Thymus (tissue), 11 donors: ENCODE data around the gene TP63. TPM values are rescaled to one million over a fixed set of nuclear protein-coding genes. Genes with fewer than 3 reads are reported as not detected.

Experiments used
- DNase-seq, 9 donors: peaks; one replicate each; pipeline ENCODE4 v3.0.0-alpha.2; 2013; ENCODE audit warnings: low spot score in 9 of 9, low read depth in 6 of 9, missing footprints in 1 of 9
- H3K27ac ChIP-seq, 2 donors: one replicate each; pipeline ENCODE4 v1.5.1; 2013; ENCODE audit warnings: control low read depth in 1 of 2, low read depth in 1 of 2, low read length in 1 of 2, mild to moderate bottlenecking in 1 of 2, moderate library complexity in 1 of 2
- H3K27me3 ChIP-seq, 2 donors: one replicate each; pipeline ENCODE4 v1.5.1; 2013; ENCODE audit warnings: low read length in 1 of 2; ENCODE audit not compliant: control insufficient read depth in 2 of 2, insufficient read depth in 1 of 2
- H3K36me3 ChIP-seq, 2 donors: one replicate each; pipeline ENCODE4 v1.5.1; 2013; ENCODE audit warnings: low read length in 1 of 2, mild to moderate bottlenecking in 1 of 2, moderate library complexity in 1 of 2; ENCODE audit not compliant: control insufficient read depth in 2 of 2, insufficient read depth in 2 of 2
- H3K4me1 ChIP-seq, 2 donors: one replicate each; pipeline ENCODE4 v1.5.1; 2013; ENCODE audit warnings: low read length in 2 of 2; ENCODE audit not compliant: control insufficient read depth in 2 of 2, insufficient read depth in 2 of 2
- H3K4me3 ChIP-seq, 2 donors: one replicate each; pipeline ENCODE4 v1.5.1; 2013; ENCODE audit warnings: low read length in 2 of 2, control low read depth in 1 of 2, mild to moderate bottlenecking in 1 of 2
- H3K9me3 ChIP-seq, 2 donors: one replicate each; pipeline ENCODE4 v1.5.1; 2013; ENCODE audit warnings: low read length in 1 of 2, mild to moderate bottlenecking in 1 of 2; ENCODE audit not compliant: control insufficient read depth in 2 of 2, insufficient read depth in 1 of 2
- WGBS: extraction: QIAGEN DNeasy Blood & Tissue Kit; methylation state at CpG from one replicate; pipeline ENCODE4 v1.1.7; 2013; 5-methylcytosine and 5-hydroxymethylcytosine counted together
- polyA plus RNA-seq: library from polyadenylated mRNA; stranded (reverse); fragments of 200-250 nt; gene quantifications from one replicate; pipeline ENCODE4 v1.2.3, GENCODE V29; 2013
- total RNA-seq: library from RNA; stranded (reverse); fragments of 120-200 nt; gene quantifications from one replicate; pipeline ENCODE4 v1.2.4, GENCODE V29; 2013
- donor health status: healthy.

Gene TP63
- total and polyA plus RNA-seq, 2 donors = 17.3 to 47.1 TPM

DNA sequence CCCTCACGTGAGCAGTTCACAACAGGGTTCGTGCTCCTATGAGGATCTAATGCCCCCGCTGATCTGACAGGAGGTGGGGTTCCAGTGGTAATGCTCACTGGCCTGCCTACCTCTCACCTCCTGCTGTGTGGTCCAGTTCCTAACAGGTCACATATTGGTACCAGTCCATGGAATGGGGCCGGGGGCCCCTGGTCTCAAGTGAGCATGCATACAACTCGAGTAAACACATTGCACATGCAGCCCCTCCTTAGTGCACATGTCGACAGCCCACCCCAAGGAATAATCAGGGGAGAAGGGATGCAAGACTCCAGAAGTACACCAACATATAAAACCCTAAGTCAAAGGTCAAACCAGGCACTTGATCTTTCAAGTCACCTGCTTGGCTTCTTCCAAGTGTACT, 127.0 kb downstream of the TP63 start:
- Histone ChIP-seq H3K4me3 (no peak overlapping the region), H3K27me3 (no peaks in the 10 kb centered on the region), H3K36me3 (no peaks in the 10 kb centered on the region), H3K27ac (no peak overlapping the region), H3K4me1 (no peaks in the 10 kb centered on the region), H3K9me3 (no peaks in the 10 kb centered on the region)
- 93% methylated on average over 6 of the region's 6 CpGs for WGBS
- DNase-seq = no peak

DNA sequence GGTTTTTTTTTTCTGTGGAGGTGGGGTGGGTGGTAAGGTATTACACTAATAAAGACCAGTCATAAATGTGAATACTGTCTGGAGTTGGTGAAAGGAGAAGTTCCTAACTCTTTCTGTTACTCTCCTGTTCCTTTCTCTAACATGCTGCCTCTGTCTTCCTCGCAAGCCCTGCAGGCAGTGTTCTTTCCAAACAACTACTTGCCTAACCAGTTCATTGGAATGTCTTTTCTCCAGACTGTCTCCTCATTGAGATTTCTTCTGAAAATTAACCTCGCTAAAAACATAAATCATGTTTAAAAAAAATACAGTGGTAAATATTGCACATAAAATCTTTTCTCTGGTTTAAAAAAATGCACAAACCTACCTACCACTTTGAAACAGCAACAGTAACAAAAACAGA, 135.2 kb downstream of the TP63 start:
- WGBS = 92% methylated on average over 2 of the region's 2 CpGs
- H3K27ac ChIP-seq = no peak overlapping the region
- no peaks in the 10 kb centered on the region for H3K27me3 ChIP-seq
- H3K4me3 ChIP-seq = no peak overlapping the region
- H3K9me3 ChIP-seq = no peaks in the 10 kb centered on the region
- DNase-seq = no peak
- no peaks in the 10 kb centered on the region for H3K36me3 ChIP-seq
- H3K4me1 ChIP-seq = no peaks in the 10 kb centered on the region

DNA sequence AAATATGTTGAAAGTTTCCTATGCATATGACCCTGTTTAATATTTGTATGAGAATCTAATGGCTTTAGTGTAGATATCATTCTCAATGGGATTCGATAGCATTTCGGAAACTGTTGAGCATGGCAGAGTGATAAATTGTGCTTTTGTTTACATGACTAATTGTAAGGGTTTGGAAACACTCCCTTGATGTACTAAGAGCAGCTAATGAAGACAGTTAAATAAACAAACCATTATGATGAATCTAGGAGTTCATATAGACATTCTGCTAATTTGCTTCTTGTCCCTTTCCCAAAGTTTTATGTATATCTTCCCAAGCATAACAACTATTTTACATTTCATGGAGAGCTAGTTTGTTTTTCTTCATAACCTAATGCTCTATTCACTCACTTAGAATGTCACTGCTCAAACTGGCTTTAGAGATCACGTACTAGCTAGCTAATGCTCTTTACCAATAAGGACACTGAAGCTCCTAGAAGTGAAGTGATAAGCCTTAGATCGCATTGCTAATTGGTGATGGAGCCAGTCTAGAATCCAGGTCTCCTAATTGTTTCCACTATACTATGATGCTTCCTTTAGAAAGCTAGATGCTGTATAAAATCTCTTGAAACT, 140.8 kb downstream of the TP63 start:
- no peak for DNase-seq
- WGBS = 97% methylated on average over 4 of the region's 4 CpGs
- no peaks in the 10 kb centered on the region for H3K27me3 ChIP-seq
- H3K36me3 ChIP-seq = no peaks in the 10 kb centered on the region
- no peaks in the 10 kb centered on the region for H3K9me3 ChIP-seq
- peak overlapping the region in 1 of 2 donors; percentile 33 for H3K27ac ChIP-seq
- H3K4me1 ChIP-seq = no peaks in the 10 kb centered on the region
- H3K4me3 ChIP-seq = no peak overlapping the region

DNA sequence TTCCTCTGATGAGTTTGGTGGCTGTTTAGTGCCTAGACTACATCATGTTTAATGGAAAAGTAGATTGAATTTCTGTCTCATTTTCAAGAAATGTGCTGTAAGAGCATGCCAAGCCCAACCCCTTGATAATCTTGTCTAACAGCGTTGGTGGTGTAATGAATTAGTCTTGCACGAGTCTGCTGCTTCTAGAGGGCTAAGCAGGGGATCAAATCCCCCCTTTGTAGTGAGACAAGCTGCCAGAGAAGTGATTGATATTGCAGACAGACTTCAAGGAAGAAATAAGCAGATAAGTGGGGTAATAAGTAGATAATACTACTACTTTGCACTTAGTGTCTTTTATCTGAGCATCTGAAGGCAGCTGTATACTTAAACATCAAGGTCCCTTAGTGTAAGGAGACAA, 141.4 kb downstream of the TP63 start:
- Histone ChIP-seq H3K4me1 (no peaks in the 10 kb centered on the region), H3K9me3 (no peaks in the 10 kb centered on the region), H3K27ac (peak overlapping the region in 1 of 2 donors; percentile 51), H3K4me3 (no peak overlapping the region), H3K27me3 (no peaks in the 10 kb centered on the region), H3K36me3 (no peaks in the 10 kb centered on the region)
- DNase-seq = no peak
- 87% methylated on average over 2 of the region's 2 CpGs for WGBS

DNA sequence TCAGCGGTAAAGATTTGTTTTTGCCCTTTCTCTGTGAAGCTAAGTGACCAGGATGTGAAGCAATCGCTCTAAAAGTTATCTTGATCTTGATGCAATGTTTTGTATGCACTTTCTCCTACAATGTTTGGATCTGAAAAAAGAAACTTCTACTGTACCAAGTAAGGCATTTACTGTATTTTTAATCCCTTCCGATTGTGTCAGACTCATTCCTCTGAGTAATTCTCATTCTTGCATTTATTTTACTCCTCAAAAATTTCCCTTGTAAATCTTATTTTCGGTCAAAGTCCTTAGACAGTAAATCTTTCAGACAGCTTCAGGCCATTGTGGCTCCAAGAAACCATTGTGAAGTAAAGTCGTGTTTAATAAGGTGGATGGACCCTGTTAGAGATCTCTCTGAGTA, 141.9 kb downstream of the TP63 start:
- WGBS = 89% methylated on average over 5 of the region's 5 CpGs
- no peaks in the 10 kb centered on the region for H3K9me3 ChIP-seq
- DNase-seq = no peak
- no peak overlapping the region for H3K4me3 ChIP-seq
- no peaks in the 10 kb centered on the region for H3K4me1 ChIP-seq
- peak overlapping the region in 1 of 2 donors; percentile 51 for H3K27ac ChIP-seq
- no peaks in the 10 kb centered on the region for H3K27me3 ChIP-seq
- no peaks in the 10 kb centered on the region for H3K36me3 ChIP-seq

DNA sequence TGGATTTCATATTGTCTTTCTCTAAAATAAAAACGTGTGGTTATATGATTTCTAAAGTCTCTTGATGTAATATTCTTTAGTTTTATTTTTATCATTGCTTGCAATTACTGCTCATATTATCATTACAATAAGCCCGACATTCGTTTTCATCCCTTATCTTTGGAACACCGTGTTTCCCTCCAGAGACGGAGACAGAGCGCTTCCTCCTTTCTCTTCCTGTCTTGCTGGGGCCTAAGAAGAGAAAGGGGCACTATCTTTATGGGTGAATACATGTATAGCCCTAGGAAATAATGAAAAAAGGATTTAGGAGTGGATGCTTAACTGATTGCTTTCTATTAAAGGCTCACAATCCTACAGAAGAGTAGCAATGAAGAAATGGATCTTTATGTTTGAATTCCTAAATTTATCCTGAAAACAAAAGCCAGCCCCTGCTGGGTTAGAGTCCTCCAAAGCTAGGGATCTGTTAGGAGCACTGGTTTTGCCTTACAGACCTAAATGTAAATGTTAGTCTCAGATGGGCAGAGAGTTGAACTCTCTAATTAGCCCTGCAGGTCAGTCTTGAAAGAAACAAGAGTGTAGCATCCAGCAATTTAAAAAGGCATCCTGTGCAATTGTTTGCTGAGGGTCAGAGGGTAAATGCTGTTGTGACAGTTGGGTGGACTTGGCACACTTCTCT, 145.1 kb downstream of the TP63 start:
- 10% methylated on average over 6 of the region's 6 CpGs for WGBS
- Histone ChIP-seq H3K27me3 (no peaks in the 10 kb centered on the region), H3K27ac (no peak overlapping the region), H3K4me3 (no peak overlapping the region), H3K4me1 (no peaks in the 10 kb centered on the region), H3K9me3 (no peaks in the 10 kb centered on the region), H3K36me3 (no peaks in the 10 kb centered on the region)
- DNase-seq = no peak

DNA sequence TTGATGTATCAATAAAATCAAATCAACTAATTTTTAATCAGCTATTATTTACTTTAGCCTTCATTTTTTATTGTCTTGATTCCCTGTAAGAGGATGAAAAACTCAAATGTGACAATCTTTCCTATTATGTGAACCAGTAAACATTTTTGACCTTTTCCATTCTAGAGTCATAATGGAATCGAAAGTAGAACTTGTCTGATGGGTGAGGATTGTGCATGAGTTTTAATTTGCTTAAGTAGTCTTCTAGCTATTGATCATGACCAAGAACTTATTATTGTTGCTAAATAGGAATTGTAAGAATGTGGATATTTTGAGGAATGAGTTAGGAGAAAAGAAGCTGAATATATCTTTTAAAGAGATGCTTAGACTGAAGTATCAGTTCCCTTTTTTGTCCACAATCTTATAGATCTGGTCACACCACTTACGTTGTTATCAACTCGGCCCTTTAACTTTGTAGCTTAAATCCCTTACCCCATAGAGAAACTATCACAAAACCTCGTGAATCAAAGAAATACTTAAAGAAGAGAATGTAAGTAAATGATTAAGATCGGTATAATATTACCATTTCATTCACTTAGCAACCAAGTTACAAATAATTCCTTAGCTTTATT, 147.3 kb downstream of the TP63 start:
- no peaks in the 10 kb centered on the region for H3K9me3 ChIP-seq
- WGBS = 91% methylated on average over 5 of the region's 5 CpGs
- H3K27me3 ChIP-seq = no peaks in the 10 kb centered on the region
- H3K4me1 ChIP-seq = no peaks in the 10 kb centered on the region
- H3K27ac ChIP-seq = no peak overlapping the region
- H3K4me3 ChIP-seq = no peak overlapping the region
- H3K36me3 ChIP-seq = no peaks in the 10 kb centered on the region
- DNase-seq = no peak

DNA sequence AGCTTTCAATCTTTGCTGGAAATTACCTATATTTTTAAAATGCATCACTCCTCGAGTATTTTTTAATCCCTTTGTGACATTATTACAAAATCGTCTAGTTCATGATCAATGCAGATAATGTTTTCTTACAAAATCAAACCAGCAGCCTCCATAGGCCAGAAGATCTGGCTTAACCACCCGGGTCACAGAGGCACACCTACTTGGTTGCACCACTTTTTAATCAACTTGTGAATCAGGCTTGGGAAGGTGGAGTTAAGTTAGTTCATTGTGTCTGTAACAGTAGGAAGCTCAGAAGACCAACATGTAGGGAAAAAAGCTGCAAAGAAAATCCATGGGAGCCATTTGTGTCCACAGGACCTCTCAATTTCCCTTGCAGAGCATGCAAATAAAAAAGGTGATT, 148.0 kb downstream of the TP63 start:
- H3K36me3 ChIP-seq = no peaks in the 10 kb centered on the region
- no peak overlapping the region for H3K4me3 ChIP-seq
- H3K4me1 ChIP-seq = no peaks in the 10 kb centered on the region
- H3K27ac ChIP-seq = no peak overlapping the region
- no peak for DNase-seq
- 95% methylated on average over 3 of the region's 3 CpGs for WGBS
- H3K9me3 ChIP-seq = no peaks in the 10 kb centered on the region
- no peaks in the 10 kb centered on the region for H3K27me3 ChIP-seq

DNA sequence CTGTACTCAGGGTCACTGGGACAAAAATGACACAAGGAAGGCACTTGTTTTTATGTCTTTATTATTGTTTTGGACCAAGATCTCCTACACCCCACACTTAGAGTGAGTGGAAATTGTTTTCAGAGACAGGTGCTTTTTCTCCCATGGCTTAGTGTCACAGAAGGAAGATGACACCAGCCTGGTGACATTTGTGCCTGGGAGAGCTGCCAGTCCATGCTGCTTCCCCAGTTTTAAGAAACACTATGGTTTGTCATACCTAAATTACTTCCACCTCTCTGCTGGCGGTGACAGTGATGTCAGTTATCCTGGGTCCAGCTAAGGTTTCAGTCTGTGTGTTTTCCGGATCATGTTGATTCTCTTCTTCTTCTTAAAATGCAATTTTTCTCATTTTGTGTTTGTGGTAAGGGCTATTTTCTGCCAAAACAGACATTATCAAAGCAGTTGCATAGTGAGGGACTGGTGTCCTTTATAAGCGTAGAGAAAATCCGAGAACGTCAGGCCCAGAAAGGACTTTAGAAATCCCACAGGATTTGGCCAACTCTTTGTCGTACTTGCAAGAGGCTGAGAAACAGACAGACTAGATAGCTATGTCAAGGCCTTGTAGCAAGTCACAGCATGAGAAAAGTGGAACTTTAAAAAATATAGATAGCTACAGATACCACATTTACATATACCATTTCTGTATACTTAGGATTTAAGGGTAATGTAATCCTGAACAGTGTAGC, 149.5 kb downstream of the TP63 start:
- Histone ChIP-seq H3K27me3 (no peaks in the 10 kb centered on the region), H3K27ac (peak overlapping the region; percentile 38 to 44), H3K9me3 (no peaks in the 10 kb centered on the region), H3K36me3 (no peaks in the 10 kb centered on the region), H3K4me3 (no peak overlapping the region), H3K4me1 (no peaks in the 10 kb centered on the region)
- WGBS = 95% methylated on average over 6 of the region's 6 CpGs
- DNase-seq = no peak
